ENCODE results near the gene WDSUB1.

WDSUB1 gene

GRCh38 chr2:159229476-159230144, 56.9 kb downstream of the WDSUB1 start:
- in situ Hi-C loops (cut with HindIII; ENCODE audit: low pct_ligation_motif_present, low sequenced_read_pairs): no loop called here
- Histone ChIP-seq H3K4me3 (ENCODE audit: low read depth, low read length) (no peak overlapping the region), H3K27me3 (replicated peaks) (no peaks in the 10 kb centered on the region), H3K27ac (no peak overlapping the region), H3K36me3 (replicated peaks) (peaks cover 57% of the 10 kb centered on the region)
- no peak for DNase-seq
- no peak for TF ChIP-seq CTCF (IDR thresholded peaks at IDR 0.05; ENCODE audit: low read depth, low read length, missing control alignments)

DNA sequence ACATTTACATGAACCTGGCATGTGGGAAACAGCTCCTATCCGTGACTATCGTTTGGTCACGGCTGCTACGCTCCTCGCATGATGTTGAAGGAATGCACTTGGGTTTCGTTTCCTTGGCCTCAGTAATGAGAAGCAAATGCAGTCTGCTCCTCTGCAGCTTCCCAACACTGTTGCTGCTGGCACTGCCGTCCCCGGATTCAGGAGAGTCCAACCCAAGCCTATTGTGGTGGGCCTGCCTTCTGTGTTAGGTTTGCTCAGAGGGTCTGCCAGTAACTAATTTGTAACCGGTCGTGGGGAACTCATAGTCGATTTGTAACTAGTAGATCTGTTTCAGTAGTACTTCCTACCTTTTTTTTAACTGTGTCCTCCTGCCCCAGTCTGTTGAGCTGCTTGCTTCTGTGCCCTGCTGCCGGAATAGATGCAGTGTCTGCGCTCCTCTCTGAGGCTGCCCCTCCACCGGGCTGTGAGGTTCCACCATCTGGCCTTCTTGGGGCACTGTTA, 58.4 kb downstream of the WDSUB1 start:
- TF ChIP-seq CTCF (IDR thresholded peaks at IDR 0.05; ENCODE audit: low read depth, low read length, missing control alignments): no peak
- Histone ChIP-seq H3K27me3 (replicated peaks) (no peaks in the 10 kb centered on the region), H3K36me3 (replicated peaks) (peaks cover 65% of the 10 kb centered on the region), H3K27ac (no peak overlapping the region), H3K4me3 (ENCODE audit: low read depth, low read length) (no peak overlapping the region)
- in situ Hi-C loops (cut with HindIII; ENCODE audit: low pct_ligation_motif_present, low sequenced_read_pairs): no loop called here
- DNase-seq: no peak

DNA sequence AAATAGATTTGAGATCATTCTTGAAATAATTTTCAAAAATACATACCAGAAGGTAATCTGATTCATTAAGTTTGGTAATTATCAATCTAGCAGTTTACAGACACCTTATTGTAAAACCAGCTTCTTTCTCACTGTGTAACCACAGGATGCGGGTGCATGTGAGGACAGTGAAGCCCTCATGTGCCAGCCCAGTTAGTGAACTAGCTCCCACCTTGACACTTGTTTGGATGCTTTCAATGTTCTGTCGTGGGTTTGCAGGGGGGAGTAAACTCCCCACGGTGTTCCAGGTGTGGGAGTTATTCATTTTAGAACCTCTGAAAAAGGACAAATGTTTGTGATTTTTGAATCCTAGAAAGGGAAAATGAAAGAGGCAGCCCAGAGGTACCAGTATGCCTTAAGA, 59.0 kb downstream of the WDSUB1 start:
- TF ChIP-seq CTCF (IDR thresholded peaks at IDR 0.05; ENCODE audit: low read depth, low read length, missing control alignments): no peak
- no peak for DNase-seq
- peaks cover 66% of the 10 kb centered on the region for H3K36me3 ChIP-seq (replicated peaks)
- in situ Hi-C loops (cut with HindIII; ENCODE audit: low pct_ligation_motif_present, low sequenced_read_pairs): no loop called here
- no peak overlapping the region for H3K4me3 ChIP-seq (ENCODE audit: low read depth, low read length)
- no peaks in the 10 kb centered on the region for H3K27me3 ChIP-seq (replicated peaks)
- no peak overlapping the region for H3K27ac ChIP-seq

DNA sequence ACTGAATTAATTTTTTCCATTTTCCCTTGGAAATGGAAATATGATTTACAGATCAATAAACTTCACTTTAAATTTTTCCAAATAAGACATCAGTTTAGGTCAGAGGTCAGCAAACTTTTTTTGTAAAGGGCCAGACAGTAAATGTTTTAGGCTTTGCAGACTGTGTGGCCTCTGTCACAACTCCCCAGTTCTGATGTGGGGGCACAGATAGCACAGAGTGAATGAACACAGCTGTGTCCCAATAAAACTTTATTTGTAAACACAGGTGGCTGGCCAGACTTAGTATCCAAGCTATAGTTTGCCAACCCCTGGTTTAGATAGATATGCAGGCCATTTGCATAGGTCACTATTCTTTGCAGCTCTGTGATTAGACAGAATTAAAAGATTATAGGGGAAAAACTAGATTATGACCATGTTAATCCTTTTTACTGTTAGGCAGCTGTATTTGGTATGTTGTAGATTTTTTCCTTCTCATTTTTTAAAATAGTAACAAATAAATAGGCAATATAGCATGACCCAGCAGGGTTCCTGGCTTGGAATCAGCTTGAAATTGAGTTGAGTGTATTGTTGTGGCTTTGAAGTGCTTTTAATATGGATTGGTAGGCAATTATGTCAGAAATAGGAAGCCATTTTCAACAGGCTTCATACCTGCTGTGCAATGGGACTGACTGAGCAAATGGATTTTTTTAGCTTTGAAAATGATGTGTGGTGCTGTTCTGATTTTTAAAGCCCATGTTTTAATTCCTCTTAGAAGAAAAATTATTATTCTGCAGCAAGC, 59.7 kb downstream of the WDSUB1 start:
- in situ Hi-C loops (cut with HindIII; ENCODE audit: low pct_ligation_motif_present, low sequenced_read_pairs): no loop called here
- Histone ChIP-seq H3K27ac (peak overlapping the region; percentile 34), H3K4me3 (ENCODE audit: low read depth, low read length) (no peak overlapping the region), H3K27me3 (replicated peaks) (no peaks in the 10 kb centered on the region), H3K36me3 (replicated peaks) (peaks cover 69% of the 10 kb centered on the region)
- no peak for DNase-seq
- TF ChIP-seq CTCF (IDR thresholded peaks at IDR 0.05; ENCODE audit: low read depth, low read length, missing control alignments): no peak

DNA sequence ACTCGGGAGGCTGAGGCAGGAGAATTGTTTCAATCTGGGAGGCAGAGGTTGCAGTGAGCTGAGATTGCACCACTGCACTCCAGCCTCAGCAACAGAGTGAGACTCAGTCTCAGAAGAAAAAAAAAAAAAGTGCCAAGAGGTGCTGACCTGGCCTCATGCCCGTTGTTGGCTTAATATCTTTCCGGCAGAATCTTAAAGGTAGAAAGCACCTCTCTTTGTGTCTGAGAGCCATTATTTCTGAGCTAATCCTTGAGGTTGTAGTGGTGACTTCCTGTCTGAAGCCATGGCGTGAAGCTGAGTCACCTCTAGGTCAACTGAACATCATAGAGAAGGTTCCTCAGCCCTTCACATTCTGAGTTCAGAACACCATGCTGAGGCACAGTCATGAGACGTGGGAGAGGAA, 60.4 kb downstream of the WDSUB1 start:
- no peak for TF ChIP-seq CTCF (IDR thresholded peaks at IDR 0.05; ENCODE audit: low read depth, low read length, missing control alignments)
- peak; percentile 73 for DNase-seq
- Histone ChIP-seq H3K27ac (peak overlapping the region; percentile 34), H3K36me3 (replicated peaks) (peaks cover 63% of the 10 kb centered on the region), H3K27me3 (replicated peaks) (no peaks in the 10 kb centered on the region), H3K4me3 (ENCODE audit: low read depth, low read length) (no peak overlapping the region)
- in situ Hi-C loops (cut with HindIII; ENCODE audit: low pct_ligation_motif_present, low sequenced_read_pairs): no loop called here

Data from brain microvascular endothelial cell (primary cell).